ENCODE results near the gene TREH.
A peak's percentile ranks its signal among the peaks of the same experiment; 100 is the strongest.

TREH gene

GRCh38 chr11:118621784-118622375 is 57.6 kb downstream of the TREH start:
- H3K27ac ChIP-seq: peak overlapping the region in 10 of 11 experiments; percentile 28 to 79 (median 68); a peak in 17 of 22 replicates
- H3K4me1 ChIP-seq: peaks cover 48 to 69% (median 51%) of the 10 kb centered on the region in 10 experiments
- H3K4me3 ChIP-seq: peak overlapping the region; percentile 48 to 74 (median 62)
- H3K27me3 ChIP-seq: no peaks in the 10 kb centered on the region; a peak in 2 of 22 replicates
- H3K9ac ChIP-seq: peak overlapping the region; percentile 67 to 85 (median 78)
- H3K36me3 ChIP-seq: peaks cover 0 to 23% (median 15%) of the 10 kb centered on the region in 11 experiments; a peak in 13 of 22 replicates
- no peaks in the 10 kb centered on the region for H3K9me3 ChIP-seq (replicated peaks in 1 of 11)
- peak overlapping the region; percentile 86 to 98 (median 94) for H3K4me2 ChIP-seq
- no peak for TF ChIP-seq Cebpa-rat (IDR thresholded peaks at IDR 0.05)
- H4K20me1 ChIP-seq: peaks cover 0 to 26% (median 0%) of the 10 kb centered on the region in 11 experiments; a peak in 4 of 22 replicates

GRCh38 chr11:118621071-118621783 is 58.2 kb downstream of the TREH start:
- peak overlapping the region; percentile 67 to 85 (median 78) for H3K9ac ChIP-seq
- peaks cover 0 to 17% (median 13%) of the 10 kb centered on the region in 11 experiments; a peak in 11 of 22 replicates for H3K36me3 ChIP-seq
- peaks cover 0 to 26% (median 0%) of the 10 kb centered on the region in 11 experiments; a peak in 3 of 22 replicates for H4K20me1 ChIP-seq
- no peak for TF ChIP-seq Cebpa-rat (IDR thresholded peaks at IDR 0.05)
- H3K9me3 ChIP-seq (replicated peaks in 1 of 11): no peaks in the 10 kb centered on the region
- peak overlapping the region; percentile 48 to 74 (median 62) for H3K4me3 ChIP-seq
- peaks cover 48 to 69% (median 51%) of the 10 kb centered on the region in 10 experiments for H3K4me1 ChIP-seq
- peak overlapping the region; percentile 86 to 98 (median 94) for H3K4me2 ChIP-seq
- no peaks in the 10 kb centered on the region; a peak in 2 of 22 replicates for H3K27me3 ChIP-seq
- H3K27ac ChIP-seq: peak overlapping the region; percentile 28 to 79 (median 67); a peak in 21 of 22 replicates

GRCh38 chr11:118620529-118621070 is 58.9 kb downstream of the TREH start:
- Histone ChIP-seq H3K9ac (peak overlapping the region; percentile 67 to 85 (median 78); a peak in 20 of 22 replicates), H3K9me3 (replicated peaks in 1 of 11) (no peaks in the 10 kb centered on the region), H3K4me3 (peak overlapping the region; percentile 48 to 74 (median 62)), H3K36me3 (peaks cover 0 to 14% (median 10%) of the 10 kb centered on the region in 11 experiments; a peak in 11 of 22 replicates), H3K27me3 (no peaks in the 10 kb centered on the region; a peak in 2 of 22 replicates), H4K20me1 (peaks cover 0 to 26% (median 0%) of the 10 kb centered on the region in 11 experiments; a peak in 3 of 22 replicates), H3K4me1 (peaks cover 48 to 68% (median 51%) of the 10 kb centered on the region in 10 experiments), H3K27ac (peak overlapping the region in 10 of 11 experiments; percentile 40 to 79 (median 68); a peak in 19 of 22 replicates), H3K4me2 (peak overlapping the region; percentile 86 to 98 (median 94))
- TF ChIP-seq Cebpa-rat (IDR thresholded peaks at IDR 0.05): no peak

- no peak for TF ChIP-seq Cebpa-rat (IDR thresholded peaks at IDR 0.05)
- Histone ChIP-seq H4K20me1 (peaks cover 0 to 16% (median 0%) of the 10 kb centered on the region in 11 experiments; a peak in 3 of 22 replicates), H3K9me3 (replicated peaks in 1 of 11) (no peaks in the 10 kb centered on the region), H3K4me3 (no peak overlapping the region), H3K4me2 (peak overlapping the region; percentile 39 to 98 (median 94)), H3K4me1 (peaks cover 48 to 68% (median 51%) of the 10 kb centered on the region in 10 experiments), H3K9ac (peak overlapping the region; percentile 6 to 58 (median 43); a peak in 13 of 22 replicates), H3K36me3 (peaks cover 0 to 5% (median 0%) of the 10 kb centered on the region in 11 experiments; a peak in 3 of 22 replicates), H3K27ac (peak overlapping the region; percentile 39 to 77 (median 63); a peak in 21 of 22 replicates), H3K27me3 (peaks cover 0 to under 1% (median 0%) of the 10 kb centered on the region in 11 experiments; a peak in 3 of 22 replicates)
Observed at GRCh38 chr11:118619444-118620197, 59.8 kb downstream of the TREH start.

GRCh38 chr11:118618991-118619375 is 60.5 kb downstream of the TREH start:
- no peak overlapping the region for H3K4me3 ChIP-seq
- peaks cover 48 to 68% (median 51%) of the 10 kb centered on the region in 10 experiments for H3K4me1 ChIP-seq
- peak overlapping the region; percentile 39 to 98 (median 94) for H3K4me2 ChIP-seq
- TF ChIP-seq Cebpa-rat (IDR thresholded peaks at IDR 0.05): no peak
- peak overlapping the region; percentile 6 to 58 (median 43); a peak in 15 of 22 replicates for H3K9ac ChIP-seq
- H3K9me3 ChIP-seq (replicated peaks in 1 of 11): no peaks in the 10 kb centered on the region
- peak overlapping the region; percentile 39 to 77 (median 63); a peak in 21 of 22 replicates for H3K27ac ChIP-seq
- peaks cover 0 to 16% (median 0%) of the 10 kb centered on the region in 11 experiments; a peak in 3 of 22 replicates for H4K20me1 ChIP-seq
- peaks cover 0 to 4% (median 0%) of the 10 kb centered on the region in 11 experiments; a peak in 1 of 22 replicates for H3K36me3 ChIP-seq
- H3K27me3 ChIP-seq: peaks cover 0 to 7% (median 2%) of the 10 kb centered on the region in 11 experiments; a peak in 11 of 22 replicates

- Histone ChIP-seq H3K27me3 (peaks cover 5 to 13% (median 8%) of the 10 kb centered on the region in 11 experiments; a peak in 20 of 22 replicates), H3K9ac (peak overlapping the region in 7 of 11 experiments; percentile 17 to 58 (median 51); a peak in 9 of 22 replicates), H3K27ac (peak overlapping the region in 10 of 11 experiments; percentile 39 to 77 (median 64); a peak in 14 of 22 replicates), H3K9me3 (replicated peaks in 1 of 11) (no peaks in the 10 kb centered on the region), H3K36me3 (peaks cover 0 to 4% (median 0%) of the 10 kb centered on the region in 11 experiments; a peak in 1 of 22 replicates), H3K4me2 (peak overlapping the region; percentile 39 to 98 (median 94); a peak in 21 of 22 replicates), H3K4me1 (peaks cover 47 to 67% (median 50%) of the 10 kb centered on the region in 10 experiments), H3K4me3 (no peak overlapping the region), H4K20me1 (peaks cover 0 to 13% (median 0%) of the 10 kb centered on the region in 11 experiments; a peak in 3 of 22 replicates)
- no peak for TF ChIP-seq Cebpa-rat (IDR thresholded peaks at IDR 0.05)
Observed at GRCh38 chr11:118618115-118618990, 61.1 kb downstream of the TREH start.

- peaks cover 31 to 66% (median 41%) of the 10 kb centered on the region in 10 experiments for H3K4me1 ChIP-seq
Observed at GRCh38 chr11:118615976-118616371, 63.5 kb downstream of the TREH start.

More at GRCh38 chr11:118615976-118616371, 63.5 kb downstream of the TREH start:
- H3K9me3 ChIP-seq (replicated peaks in 1 of 11): no peaks in the 10 kb centered on the region
- H3K36me3 ChIP-seq: peaks cover 0 to 4% (median 0%) of the 10 kb centered on the region in 11 experiments; a peak in 1 of 22 replicates
- H3K4me3 ChIP-seq: no peak overlapping the region
- no peaks in the 10 kb centered on the region; a peak in 2 of 22 replicates for H4K20me1 ChIP-seq
- H3K27ac ChIP-seq: no peak overlapping the region
- H3K27me3 ChIP-seq: peaks cover 24 to 37% (median 32%) of the 10 kb centered on the region in 11 experiments
- H3K4me2 ChIP-seq: peak overlapping the region in 1 of 11 experiments; percentile 20; a peak in 1 of 22 replicates
- no peak for TF ChIP-seq Cebpa-rat (IDR thresholded peaks at IDR 0.05)
- H3K9ac ChIP-seq: no peak overlapping the region

All from BLaER1 treated with 17β-estradiol and CSF1 and Interleukin-3, amounts not matched to agents 10 nM and 100 nM (cell line).